WTC11 (cell line): ENCODE results near the gene CNP. TPM values are rescaled to one million over a fixed set of nuclear protein-coding genes. Genes with fewer than 3 reads are reported as not detected.

Source experiments
- ATAC-seq: fragments of 200-7000 bp; cut with Tn5 transposase; 2 replicates; pipeline ENCODE4 v1.10.0; 2021; ENCODE audit warnings: mild to moderate bottlenecking, moderate library complexity
- CTCF ChIA-PET: fragments of 300-600 bp; sonication (Branson Sonifier 250); formaldehyde crosslinking; loops from one replicate; lab custom pipeline; 2021; ENCODE audit warnings: antibody characterized with exemption; lab: Charles Lee
- POLR2A ChIA-PET: fragments of 350-600 bp; sonication (Branson Sonifier 250); formaldehyde crosslinking; loops from one replicate; lab custom pipeline; 2021; ENCODE audit warnings: antibody characterized with exemption; lab: Charles Lee
- DNase-seq: peaks from one replicate; pipeline ENCODE4 v3.0.0; 2021; ENCODE audit warnings: low spot score
- H3K27ac Mint-ChIP-seq: 2 replicates; pipeline ENCODE4 v1.8.0; 2021; ENCODE audit warnings: mixed read lengths
- H3K27me3 Mint-ChIP-seq: 2 replicates; pipeline ENCODE4 v1.8.0; 2021; ENCODE audit warnings: low read depth, mild to moderate bottlenecking, moderate library complexity, mixed read lengths
- H3K36me3 Mint-ChIP-seq: 2 replicates; pipeline ENCODE4 v1.8.0; 2021; ENCODE audit warnings: mixed read lengths
- H3K4me1 Mint-ChIP-seq: 2 replicates; pipeline ENCODE4 v1.8.0; 2022; ENCODE audit warnings: mixed read lengths
- H3K4me3 Mint-ChIP-seq: 2 replicates; pipeline ENCODE4 v1.8.0; 2021; ENCODE audit warnings: mild to moderate bottlenecking, moderate library complexity, mixed read lengths
- H3K9me3 Mint-ChIP-seq: 2 replicates; pipeline ENCODE4 v1.8.0; 2021; ENCODE audit warnings: mixed read lengths
- ATF3 ChIP-seq: sonication (generic); formaldehyde crosslinking; conservative IDR thresholded peaks from 2 replicates; pipeline ENCODE4 v1.8.1; 2022; ENCODE audit warnings: mild to moderate bottlenecking, missing genetic modification reagents
- CDX4 ChIP-seq: fragments of 250-450 bp; sonication (Bioruptor Pico); IDR thresholded peaks from 2 replicates; pipeline ENCODE4 v1.9.0; 2021; ENCODE audit warnings: moderate library complexity, mild to moderate bottlenecking, inconsistent platforms, borderline replicate concordance
- CTCF ChIP-seq: fragments of 200-600 bp; IDR thresholded peaks from 2 replicates; pipeline ENCODE4 v1.8.0; 2022; ENCODE audit warnings: antibody characterized with exemption
- EMX1 ChIP-seq: fragments of 250-450 bp; sonication (Bioruptor Pico); IDR thresholded peaks from 2 replicates; pipeline ENCODE4 v1.8.0; 2021; ENCODE audit warnings: mild to moderate bottlenecking
- GTF2I ChIP-seq: fragments of 250-450 bp; sonication (Bioruptor Pico); conservative IDR thresholded peaks from 2 replicates; pipeline ENCODE4 v1.4.0; 2021; ENCODE audit warnings: mild to moderate bottlenecking
- HMGA2 ChIP-seq: fragments of 250-450 bp; sonication (Bioruptor Pico); IDR thresholded peaks from 2 replicates; pipeline ENCODE4 v1.4.0; 2021; ENCODE audit warnings: mild to moderate bottlenecking, moderate library complexity
- HMGXB4 ChIP-seq: sonication (generic); formaldehyde crosslinking; IDR thresholded peaks from 2 replicates; pipeline ENCODE4 v1.8.1; 2023; ENCODE audit warnings: mild to moderate bottlenecking, moderate library complexity, missing genetic modification reagents
- NFATC4 ChIP-seq: fragments of 250-450 bp; sonication (Bioruptor Pico); IDR thresholded peaks from 2 replicates; pipeline ENCODE4 v1.9.0; 2021; ENCODE audit warnings: mild to moderate bottlenecking
- NR1H2 ChIP-seq: sonication (generic); formaldehyde crosslinking; IDR thresholded peaks from 2 replicates; pipeline ENCODE4 v1.9.0; 2021; ENCODE audit warnings: mild to moderate bottlenecking, moderate library complexity, missing genetic modification reagents
- OVOL2 ChIP-seq: fragments of 250-450 bp; sonication (Bioruptor Pico); IDR thresholded peaks from 2 replicates; pipeline ENCODE4 v1.9.0; 2021; ENCODE audit warnings: mild to moderate bottlenecking, borderline replicate concordance
- TCF7 ChIP-seq: sonication (generic); formaldehyde crosslinking; IDR thresholded peaks from 2 replicates; pipeline ENCODE4 v1.8.0; 2022; ENCODE audit warnings: mild to moderate bottlenecking, low read depth, missing genetic modification reagents, moderate library complexity
- TEAD1 ChIP-seq: sonication (generic); formaldehyde crosslinking; IDR thresholded peaks from 2 replicates; pipeline ENCODE4 v1.8.0; 2022; ENCODE audit warnings: mild to moderate bottlenecking, missing genetic modification reagents
- ZNF425 ChIP-seq: fragments of 250-450 bp; sonication (Bioruptor Pico); conservative IDR thresholded peaks from 2 replicates; pipeline ENCODE4 v1.9.0; 2021; ENCODE audit warnings: mild to moderate bottlenecking
- total RNA-seq: library from RNA; stranded (reverse); gene quantifications from 3 replicates; pipeline ENCODE4 v1.2.3, GENCODE V29; 2021

The CNP gene
- total RNA-seq, 1 experiment from 2014 or later: 52.5 TPM

GRCh38 chr17:42023524-42024349 is 57.1 kb downstream of the CNP start (continued):
- no peak for TF ChIP-seq OVOL2 (CRISPR knock-in tag)

GRCh38 chr17:42025191-42025579 is 58.6 kb downstream of the CNP start:
- CTCF ChIA-PET: interaction anchor here (0.6 to 9.6 kb wide), 24 partner anchors 8 to 137 kb away, joined by 3 to 138 read pairs (median 4); partner anchors contain the start of genes DHX58, DNAJC7, KAT2A and NKIRAS2
- peaks cover 32% of the 10 kb centered on the region for H3K36me3 Mint-ChIP-seq

More at GRCh38 chr17:42025191-42025579, 58.6 kb downstream of the CNP start:
- Mint-ChIP-seq H3K9me3 (no peaks in the 10 kb centered on the region), H3K4me3 (no peak overlapping the region), H3K27ac (no peak overlapping the region), H3K27me3 (no peaks in the 10 kb centered on the region), H3K4me1 (peaks cover 21% of the 10 kb centered on the region)
- TF ChIP-seq TCF7 (CRISPR knock-in tag): no peak
- TF ChIP-seq GTF2I (CRISPR knock-in tag): no peak
- no peak for TF ChIP-seq TEAD1 (CRISPR knock-in tag)
- no peak for TF ChIP-seq NR1H2 (CRISPR knock-in tag)
- TF ChIP-seq ATF3 (CRISPR knock-in tag): no peak
- TF ChIP-seq EMX1 (CRISPR knock-in tag): no peak
- TF ChIP-seq CTCF: no peak; the same call in none of the 2 replicates
- no peak for TF ChIP-seq HMGA2
- TF ChIP-seq ZNF425 (CRISPR knock-in tag): no peak
- no peak for TF ChIP-seq CDX4 (CRISPR knock-in tag)
- TF ChIP-seq NFATC4 (CRISPR knock-in tag): no peak
- TF ChIP-seq HMGXB4 (CRISPR knock-in tag): no peak
- no peak for TF ChIP-seq OVOL2 (CRISPR knock-in tag)
- ATAC-seq: no peak
- POLR2A ChIA-PET: no interaction called here
- DNase-seq: no peak
